Pancreas (tissue), 10 donors: ENCODE data around the gene TEKT1. TPM values are rescaled to one million over a fixed set of nuclear protein-coding genes. Genes with fewer than 3 reads are reported as not detected.
"Not testable (repeated sequence)": the region's sequence is repeated elsewhere in the genome, so short reads cannot be mapped to it uniquely, and the experiment has no call there.

Source experiments
- ATAC-seq, 4 donors: fragments of 200-7000 bp; cut with Tn5 transposase; one replicate each; pipeline versions ENCODE4 v1.8.0 to v1.9.1; 2020; ENCODE audit warnings: mild to moderate bottlenecking in 4 of 4, moderate library complexity in 4 of 4
- DNase-seq, 6 donors: peaks; one replicate each; pipeline ENCODE4 v3.0.0-alpha.2; 2020
- FAIRE-seq: peaks from 2 replicates; lab custom pipeline; 2012; peaks lifted over from hg19 to GRCh38; lab: Jason Lieb, UNC
- H3K27ac ChIP-seq, 4 donors: fragments of 200-600 bp; sonication (generic); 1 replicate in 3 of 4; 2 replicates in 1 of 4; pipeline versions ENCODE4 v1.5.0 to v1.8.0; 2020
- H3K27me3 ChIP-seq, 4 donors: fragments of 200-600 bp; one replicate each; pipeline ENCODE4 v1.8.0; 2021
- H3K36me3 ChIP-seq, 3 donors: fragments of 200-600 bp; sonication (generic) in 1 of 3; one replicate each; pipeline versions ENCODE4 v1.5.0 to v1.8.0; 2020 to 2021
- H3K4me1 ChIP-seq, 3 donors: fragments of 200-600 bp; one replicate each; pipeline ENCODE4 v1.8.0; 2021
- H3K4me3 ChIP-seq, 4 donors: fragments of 200-600 bp; sonication (generic) in 2 of 4; one replicate each; pipeline versions ENCODE4 v1.5.0 to v1.8.0; 2020 to 2021
- H3K9me3 ChIP-seq, 4 donors: fragments of 200-600 bp; one replicate each; pipeline ENCODE4 v1.8.0; 2021
- WGBS, 2 donors: extraction: QIAGEN DNeasy Blood & Tissue Kit; methylation state at CpG; one replicate each; pipeline ENCODE4 v1.1.7; 2013; 5-methylcytosine and 5-hydroxymethylcytosine counted together
- intact Hi-C, 3 donors: fragments of 100-400 bp; cut with DNase I; formaldehyde crosslinking; loops; one replicate each; pipeline versions ENCODE4 v1.11.1 to v1.14.2; 2022
- polyA plus RNA-seq, 2 donors: library from polyadenylated mRNA; stranded (reverse); fragments of 200-250 nt; gene quantifications; one replicate each; pipeline ENCODE4 v1.2.3, GENCODE V29; 2013
- total RNA-seq, 6 donors: library from RNA; stranded (reverse); fragmentation: NEBNext Ultra II Directional in 4 of 6; extraction: Animal tissue kit (Norgen Biotek cat#: 25700) in 4 of 6; gene quantifications; one replicate each; pipeline versions ENCODE4 v1.2.1 to v1.2.4, GENCODE V29; 2021 to 2023
- TF ChIP-seq, protein P1 (sequence below), 4 donors: fragments of 200-600 bp; sonication (generic) in 3 of 4; IDR thresholded peaks; one replicate each; pipeline versions ENCODE4 v1.5.0 to v1.8.0; 2021; ENCODE audit warnings: antibody characterized with exemption in 4 of 4
- donor health status: healthy with polysubstance abuse.
- donor health status: DM: no; HTN: no; CAD: no; lungs with moderate emphysema.
- donor health status: DM: no; HTN: no; CAD: no.
- donor health status: control.
- donor health status: control.
- donor health status: Bipolar disorder and iron deficiency.
- donor health status: DM: yes; HTN: yes; CAD: no.
- donor health status: DM: no; HTN: no; CAD: no.
- donor health status: DM: no; HTN: no; CAD: no.
- donor health status: DM: yes; HTN: yes; CAD: no.

The TEKT1 gene
- under 1 TPM in 1 of 6 donors, not detected in 5; 0.28 TPM for total RNA-seq
- under 1 TPM in 1 of 2 donors, not detected in 1; 0.07 TPM for polyA plus RNA-seq

GRCh38 chr17:6831661-6832263 lies at the start of gene TEKT1:
TSS of gene TEKT1 (minus strand) at chr17:6831729. CDS start at chr17:6830376, 1,353 bp downstream.
- TF ChIP-seq, protein P1, sequence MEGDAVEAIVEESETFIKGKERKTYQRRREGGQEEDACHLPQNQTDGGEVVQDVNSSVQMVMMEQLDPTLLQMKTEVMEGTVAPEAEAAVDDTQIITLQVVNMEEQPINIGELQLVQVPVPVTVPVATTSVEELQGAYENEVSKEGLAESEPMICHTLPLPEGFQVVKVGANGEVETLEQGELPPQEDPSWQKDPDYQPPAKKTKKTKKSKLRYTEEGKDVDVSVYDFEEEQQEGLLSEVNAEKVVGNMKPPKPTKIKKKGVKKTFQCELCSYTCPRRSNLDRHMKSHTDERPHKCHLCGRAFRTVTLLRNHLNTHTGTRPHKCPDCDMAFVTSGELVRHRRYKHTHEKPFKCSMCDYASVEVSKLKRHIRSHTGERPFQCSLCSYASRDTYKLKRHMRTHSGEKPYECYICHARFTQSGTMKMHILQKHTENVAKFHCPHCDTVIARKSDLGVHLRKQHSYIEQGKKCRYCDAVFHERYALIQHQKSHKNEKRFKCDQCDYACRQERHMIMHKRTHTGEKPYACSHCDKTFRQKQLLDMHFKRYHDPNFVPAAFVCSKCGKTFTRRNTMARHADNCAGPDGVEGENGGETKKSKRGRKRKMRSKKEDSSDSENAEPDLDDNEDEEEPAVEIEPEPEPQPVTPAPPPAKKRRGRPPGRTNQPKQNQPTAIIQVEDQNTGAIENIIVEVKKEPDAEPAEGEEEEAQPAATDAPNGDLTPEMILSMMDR (IDR thresholded peaks at IDR 0.05): no peak
- no peaks in the 10 kb centered on the region for H3K9me3 ChIP-seq
- H3K4me1 ChIP-seq: no peaks in the 10 kb centered on the region
- no peak for FAIRE-seq
- no peak within 1 kb of the TSS for H3K27ac ChIP-seq
- ATAC-seq: peak; percentile 93 to 100 (median 98)
- H3K36me3 ChIP-seq: no peaks in the 10 kb centered on the region
- WGBS, 2 donors: 2 to 3% methylated on average over 35 of the region's 35 CpGs
- peak within 1 kb of the TSS in 2 of 4 donors; percentile 29 to 44 for H3K4me3 ChIP-seq
- peak; percentile 75 to 89 (median 80) for DNase-seq
- intact Hi-C loops: no loop called here
- H3K27me3 ChIP-seq: peaks cover 0 to 21% (median 0%) of the 10 kb centered on the region in 4 donors

DNA sequence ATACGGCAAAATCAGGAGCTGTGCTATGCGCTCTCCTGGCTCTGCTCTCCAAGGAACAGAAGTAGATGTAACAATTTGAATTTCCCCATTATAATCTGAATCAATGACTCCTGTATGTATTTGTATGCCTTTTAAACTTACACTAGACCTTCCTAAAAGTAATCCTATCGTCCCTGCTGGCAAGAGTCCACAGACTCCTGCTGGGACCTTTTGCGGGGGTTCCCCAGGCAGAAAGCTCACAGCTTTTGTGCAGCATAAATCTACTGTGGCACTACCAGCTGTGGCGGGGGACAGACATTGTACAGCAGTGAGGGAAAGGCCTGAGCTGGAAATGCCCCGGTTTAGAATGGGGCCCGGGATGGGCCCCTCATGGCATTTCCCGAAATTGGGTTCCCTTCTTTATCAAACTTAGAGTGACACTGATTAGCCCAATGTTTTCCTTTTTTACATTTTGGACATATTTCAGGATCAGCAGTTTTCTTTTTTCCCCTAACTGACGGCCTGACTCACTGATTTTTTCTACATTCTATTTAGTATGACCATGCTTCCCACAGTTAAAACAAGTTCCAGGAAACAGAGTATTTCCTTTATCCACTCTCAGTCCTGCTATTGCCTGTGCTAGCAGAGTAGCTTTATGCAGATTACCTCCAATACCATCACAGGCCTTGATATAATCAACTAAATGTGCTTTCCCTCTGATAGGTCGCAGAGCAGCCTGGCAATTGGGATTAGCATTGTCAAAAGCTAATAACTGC lies 47.9 kb upstream of the TEKT1 start:
- H3K27ac ChIP-seq, ATAC-seq, DNase-seq, H3K27me3 ChIP-seq, H3K4me3 ChIP-seq, FAIRE-seq, intact Hi-C loops, H3K9me3 ChIP-seq, H3K4me1 ChIP-seq, H3K36me3 ChIP-seq: not testable (repeated sequence)
- WGBS, 2 donors: 62 to 72% methylated on average over 10 of the region's 10 CpGs

DNA sequence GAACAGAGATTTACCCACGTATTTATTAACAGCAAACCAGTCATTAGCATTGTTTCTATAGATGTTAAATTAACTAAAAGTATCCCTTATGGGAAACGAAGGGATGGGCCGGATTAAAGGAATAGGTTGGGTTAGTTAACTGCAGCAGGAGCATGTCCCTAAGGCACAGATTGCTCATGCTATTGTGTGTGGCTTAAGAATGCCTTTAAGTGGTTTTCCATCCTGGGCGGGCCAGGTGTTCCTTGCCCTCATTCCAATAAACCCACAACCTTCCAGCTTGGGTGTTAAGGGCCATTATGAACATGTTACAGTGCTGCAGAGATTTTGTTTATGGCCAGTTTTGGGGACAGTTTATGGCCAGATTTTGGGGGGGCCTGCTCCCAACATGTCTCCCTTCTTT lies 43.7 kb upstream of the TEKT1 start:
- FAIRE-seq, ATAC-seq, DNase-seq, H3K27me3 ChIP-seq, intact Hi-C loops, H3K9me3 ChIP-seq, H3K27ac ChIP-seq, H3K4me3 ChIP-seq, H3K4me1 ChIP-seq, H3K36me3 ChIP-seq: not testable (repeated sequence)
- WGBS, 2 donors: 75 to 86% methylated on average over 4 of the region's 4 CpGs

DNA sequence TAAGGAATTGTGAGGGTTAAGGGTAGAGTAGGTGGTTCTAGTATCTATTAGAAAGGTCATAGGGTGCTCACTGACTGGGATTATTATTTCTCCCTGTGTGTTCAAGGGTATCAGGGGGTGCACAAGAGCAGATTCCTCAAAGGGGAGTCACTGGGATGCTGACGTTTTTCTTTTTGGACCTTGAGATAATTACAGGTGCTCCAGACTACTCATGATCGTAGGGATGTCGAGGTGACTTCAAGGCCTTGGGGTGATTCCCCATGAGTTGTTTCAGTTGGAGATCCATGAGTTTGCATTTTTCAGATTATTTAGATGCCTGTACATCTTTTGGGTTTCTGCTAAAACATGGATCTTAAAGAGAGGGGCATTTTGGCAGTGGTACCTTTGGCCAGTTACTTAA lies 41.4 kb upstream of the TEKT1 start:
- WGBS, 2 donors: 61 to 72% methylated on average over 3 of the region's 3 CpGs
- Histone ChIP-seq H3K27ac (no peak overlapping the region), H3K36me3 (no peaks in the 10 kb centered on the region), H3K4me1 (no peaks in the 10 kb centered on the region), H3K27me3 (no peaks in the 10 kb centered on the region), H3K9me3 (no peaks in the 10 kb centered on the region), H3K4me3 (no peak overlapping the region)
- DNase-seq (no peak), FAIRE-seq (no peak), ATAC-seq (no peak)
- intact Hi-C loops: no loop called here
- TF ChIP-seq, protein P1 (IDR thresholded peaks at IDR 0.05): no peak

- no peaks in the 10 kb centered on the region for H3K9me3 ChIP-seq
- no peak overlapping the region for H3K4me3 ChIP-seq
- H3K4me1 ChIP-seq: no peaks in the 10 kb centered on the region
- TF ChIP-seq, protein P1 (IDR thresholded peaks at IDR 0.05): no peak
- intact Hi-C loops: no loop called here
- 56 to 88% methylated on average over 1 of the region's 1 CpG for WGBS, 2 donors
- no peak for FAIRE-seq
- ATAC-seq: no peak
- no peaks in the 10 kb centered on the region for H3K27me3 ChIP-seq
- H3K36me3 ChIP-seq: no peaks in the 10 kb centered on the region
- H3K27ac ChIP-seq: no peak overlapping the region
- DNase-seq: no peak
Measured at GRCh38 chr17:6870841-6871240, 39.3 kb upstream of the TEKT1 start.

DNA sequence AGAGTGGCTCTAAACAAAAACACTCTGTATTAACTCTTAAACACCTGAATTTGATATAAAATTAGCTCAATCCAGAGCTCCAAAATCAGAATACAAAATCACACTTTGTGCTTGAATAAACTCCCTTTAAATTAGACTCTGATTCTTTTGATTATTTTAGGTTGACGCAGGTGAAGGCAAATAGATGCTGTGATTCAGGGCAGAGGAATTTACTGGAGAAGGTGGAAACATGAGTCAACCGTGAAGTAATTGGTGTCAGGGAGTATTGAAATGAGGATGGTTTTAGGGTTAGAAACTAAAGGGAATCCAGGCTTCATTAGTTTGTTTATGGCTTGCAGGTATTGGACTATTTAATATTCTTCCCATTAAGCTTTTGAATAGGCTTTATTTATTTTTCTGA lies 37.1 kb upstream of the TEKT1 start:
- Histone ChIP-seq H3K4me1 (no peaks in the 10 kb centered on the region), H3K9me3 (no peaks in the 10 kb centered on the region), H3K27ac (no peak overlapping the region), H3K27me3 (no peaks in the 10 kb centered on the region), H3K36me3 (no peaks in the 10 kb centered on the region), H3K4me3 (no peak overlapping the region)
- intact Hi-C loops: no loop called here
- ATAC-seq: peak in 1 of 4 donors; percentile 28
- TF ChIP-seq, protein P1 (IDR thresholded peaks at IDR 0.05): no peak
- FAIRE-seq: no peak
- 44 to 55% methylated on average over 2 of the region's 2 CpGs for WGBS, 2 donors
- DNase-seq: no peak
